HG03108 (cell line): Measurements from ENCODE around the gene KNSTRN.

ENCODE experiments used
- ATAC-seq: cut with Tn5 transposase; IDR thresholded peaks from one replicate; pipeline ENCODE4 v1.9.1; 2021; ENCODE audit warnings: moderate library complexity; ENCODE audit not compliant: unreplicated experiment

KNSTRN gene

GRCh38 chr15:40397688-40398412, 15.3 kb downstream of the KNSTRN start:
- no peak for ATAC-seq

- ATAC-seq, result peak; percentile 80
These were observed 15.9 kb downstream of the KNSTRN start for GRCh38 chr15:40398413-40398873.

- no peak for ATAC-seq
These were observed 16.8 kb downstream of the KNSTRN start for GRCh38 chr15:40399370-40399769.

- peak; percentile 84 for ATAC-seq
These were observed 23.2 kb downstream of the KNSTRN start, which contains the start of gene IVD for GRCh38 chr15:40405501-40406381. IVD (plus strand) TSS chr15:40405795; CDS start chr15:40405828, 33 bp downstream.

GRCh38 chr15:40407330-40407990, 24.9 kb downstream of the KNSTRN start:
- peak; percentile 41 for ATAC-seq

GRCh38 chr15:40409366-40409765, 26.8 kb downstream of the KNSTRN start:
- no peak for ATAC-seq

GRCh38 chr15:40410476-40410875, 28.0 kb downstream of the KNSTRN start:
- no peak for ATAC-seq

- no peak for ATAC-seq
These were observed 29.7 kb downstream of the KNSTRN start for GRCh38 chr15:40412095-40412759.

- no peak for ATAC-seq
These were observed 30.5 kb downstream of the KNSTRN start for GRCh38 chr15:40413036-40413435.

- no peak for ATAC-seq
These were observed 32.3 kb downstream of the KNSTRN start for GRCh38 chr15:40414816-40415215.

- ATAC-seq, result no peak
These were observed 32.7 kb downstream of the KNSTRN start for GRCh38 chr15:40415226-40415625.

GRCh38 chr15:40416056-40416455, 33.5 kb downstream of the KNSTRN start:
- ATAC-seq, result no peak

GRCh38 chr15:40418126-40418525, 35.6 kb downstream of the KNSTRN start:
- ATAC-seq, result no peak

- ATAC-seq, result no peak
These were observed 37.7 kb downstream of the KNSTRN start for GRCh38 chr15:40420071-40420713.

- no peak for ATAC-seq
These were observed 38.3 kb downstream of the KNSTRN start for GRCh38 chr15:40420793-40421192.

GRCh38 chr15:40421246-40422157, 39.0 kb downstream of the KNSTRN start:
- ATAC-seq, result no peak

GRCh38 chr15:40424483-40425115, 42.1 kb downstream of the KNSTRN start:
- no peak for ATAC-seq

GRCh38 chr15:40425681-40426080, 43.2 kb downstream of the KNSTRN start:
- ATAC-seq, result no peak

- ATAC-seq, result no peak
These were observed 44.7 kb downstream of the KNSTRN start for GRCh38 chr15:40427188-40427587.
